Esophagus squamous epithelium (tissue), 4 donors: Measurements from ENCODE around the gene CD2.
A peak's percentile ranks its signal among the peaks of the same experiment; 100 is the strongest.

Source experiments
- POLR2A ChIP-seq, 4 donors: fragments of 450-650 bp; IDR thresholded peaks; one replicate each; pipeline ENCODE4 v1.6.1; 2017; ENCODE audit warnings: antibody characterized with exemption in 4 of 4, mild to moderate bottlenecking in 4 of 4, moderate library complexity in 3 of 4
- TF ChIP-seq, protein P1 (sequence below), 6 experiments: fragments of 450-650 bp in 4 of 6; fragments of 200-600 bp in 2 of 6; sonication (generic) in 2 of 6; IDR thresholded peaks; one replicate each; pipeline ENCODE4 v1.5.1; 2016 to 2019; ENCODE audit warnings: antibody characterized with exemption in 6 of 6, mild to moderate bottlenecking in 4 of 6, moderate library complexity in 4 of 6

DNA sequence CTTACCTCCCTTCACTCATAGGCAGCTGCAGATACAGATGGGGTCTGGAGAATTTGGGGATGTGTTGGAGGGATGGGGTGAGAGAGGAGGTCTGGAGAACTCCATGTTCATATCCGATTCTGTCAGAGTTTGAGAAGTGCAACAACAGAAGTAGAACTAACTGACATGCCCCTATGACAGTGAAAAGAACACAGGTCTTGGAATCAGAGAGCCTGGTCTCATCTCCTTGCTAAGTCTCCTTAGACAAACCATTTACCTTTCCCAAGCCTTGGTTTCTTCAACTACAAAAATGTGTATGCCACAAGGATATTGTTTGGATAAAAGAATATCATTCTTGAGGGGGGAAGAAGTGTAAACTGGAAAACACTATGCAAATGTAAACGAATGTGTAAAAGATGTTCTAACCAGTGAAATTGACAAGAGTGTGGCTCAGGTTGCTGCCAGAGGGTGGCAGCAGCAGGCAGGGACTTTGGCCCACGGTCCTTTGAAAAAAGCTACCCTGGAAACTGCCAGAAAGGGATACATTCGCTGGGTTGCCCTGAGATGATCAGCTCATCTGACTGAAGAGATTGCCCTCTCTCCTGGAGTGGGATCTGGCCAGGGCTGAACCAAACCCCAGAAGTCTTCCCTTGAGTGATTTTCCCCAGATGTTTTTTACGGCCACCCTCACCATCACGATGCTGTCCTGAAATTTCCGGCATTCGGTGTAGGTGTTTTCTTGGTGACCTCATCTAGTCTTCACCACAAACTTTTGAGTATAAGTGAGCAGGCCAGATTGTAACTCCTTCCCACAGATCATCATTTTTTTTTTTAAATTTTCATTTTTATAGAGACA lies 17.0 kb upstream of the CD2 start:
- TF ChIP-seq, protein P1, sequence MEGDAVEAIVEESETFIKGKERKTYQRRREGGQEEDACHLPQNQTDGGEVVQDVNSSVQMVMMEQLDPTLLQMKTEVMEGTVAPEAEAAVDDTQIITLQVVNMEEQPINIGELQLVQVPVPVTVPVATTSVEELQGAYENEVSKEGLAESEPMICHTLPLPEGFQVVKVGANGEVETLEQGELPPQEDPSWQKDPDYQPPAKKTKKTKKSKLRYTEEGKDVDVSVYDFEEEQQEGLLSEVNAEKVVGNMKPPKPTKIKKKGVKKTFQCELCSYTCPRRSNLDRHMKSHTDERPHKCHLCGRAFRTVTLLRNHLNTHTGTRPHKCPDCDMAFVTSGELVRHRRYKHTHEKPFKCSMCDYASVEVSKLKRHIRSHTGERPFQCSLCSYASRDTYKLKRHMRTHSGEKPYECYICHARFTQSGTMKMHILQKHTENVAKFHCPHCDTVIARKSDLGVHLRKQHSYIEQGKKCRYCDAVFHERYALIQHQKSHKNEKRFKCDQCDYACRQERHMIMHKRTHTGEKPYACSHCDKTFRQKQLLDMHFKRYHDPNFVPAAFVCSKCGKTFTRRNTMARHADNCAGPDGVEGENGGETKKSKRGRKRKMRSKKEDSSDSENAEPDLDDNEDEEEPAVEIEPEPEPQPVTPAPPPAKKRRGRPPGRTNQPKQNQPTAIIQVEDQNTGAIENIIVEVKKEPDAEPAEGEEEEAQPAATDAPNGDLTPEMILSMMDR (IDR thresholded peaks at IDR 0.05) = peak; percentile 77 to 88 (median 80)
- TF ChIP-seq POLR2A (IDR thresholded peaks at IDR 0.05) = no peak
